KOPT-K1 (cell line): ENCODE data around the gene NCBP2L.

Source experiments
- H3K27ac ChIP-seq: fragments of 200-600 bp; sonication (generic); 2 replicates; pipeline ENCODE4 v1.5.1; 2016; ENCODE audit warnings: antibody characterized with exemption, mild to moderate bottlenecking, low read depth, low read length; ENCODE audit not compliant: poor library complexity, severe bottlenecking
- H3K36me3 ChIP-seq: fragments of 200-600 bp; sonication (generic); 2 replicates; pipeline ENCODE4 v1.5.1; 2017; ENCODE audit warnings: antibody characterized with exemption, mild to moderate bottlenecking, low read length, moderate library complexity; ENCODE audit not compliant: insufficient read depth
- H3K9me3 ChIP-seq: fragments of 200-600 bp; sonication (generic); 2 replicates; pipeline ENCODE4 v1.5.1; 2017; ENCODE audit warnings: antibody characterized with exemption, low read length, mild to moderate bottlenecking; ENCODE audit not compliant: insufficient read depth, poor library complexity, severe bottlenecking

The NCBP2L gene

DNA sequence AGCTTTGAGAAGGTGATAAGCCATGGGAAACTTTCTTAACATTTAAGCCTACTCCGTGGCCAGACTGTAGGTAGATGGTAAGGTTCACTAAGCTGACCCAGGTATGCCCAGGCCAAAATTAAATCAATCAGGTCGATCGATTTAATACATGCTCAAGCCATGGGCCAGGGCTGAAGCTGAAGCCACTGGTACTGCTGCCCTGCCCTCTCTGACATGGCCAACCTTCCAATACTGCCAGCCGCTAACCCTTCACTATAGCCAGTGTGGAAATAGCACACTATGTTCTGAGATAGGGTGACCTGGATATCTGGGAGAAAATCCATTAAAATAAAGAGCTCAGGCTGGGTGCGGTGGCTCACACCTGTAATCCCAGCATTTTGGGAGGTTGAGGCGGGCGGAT, 33.5 kb upstream of the NCBP2L start:
- no peak overlapping the region for H3K27ac ChIP-seq
- H3K9me3 ChIP-seq, result no peaks in the 10 kb centered on the region
- no peaks in the 10 kb centered on the region for H3K36me3 ChIP-seq

DNA sequence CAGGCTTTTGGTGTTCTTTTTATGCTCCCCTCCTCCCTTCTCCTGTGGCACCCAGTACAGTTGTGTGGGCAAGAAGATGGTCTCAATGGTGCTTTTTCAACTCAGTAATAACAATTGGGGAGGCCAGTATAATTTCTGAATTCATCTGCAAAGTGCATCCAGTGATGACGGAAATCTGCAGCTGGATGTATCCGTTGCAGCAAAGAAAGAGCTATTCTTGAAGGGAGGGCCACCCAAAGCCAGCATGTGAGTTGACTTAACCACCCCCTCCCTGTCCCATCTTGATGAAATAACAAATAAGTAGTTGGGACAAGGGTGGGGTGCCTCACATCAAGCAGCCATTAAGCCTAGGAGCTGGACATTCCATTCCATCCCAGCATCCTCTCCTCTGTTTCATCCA, 32.7 kb upstream of the NCBP2L start:
- H3K36me3 ChIP-seq, result no peaks in the 10 kb centered on the region
- no peaks in the 10 kb centered on the region for H3K9me3 ChIP-seq

DNA sequence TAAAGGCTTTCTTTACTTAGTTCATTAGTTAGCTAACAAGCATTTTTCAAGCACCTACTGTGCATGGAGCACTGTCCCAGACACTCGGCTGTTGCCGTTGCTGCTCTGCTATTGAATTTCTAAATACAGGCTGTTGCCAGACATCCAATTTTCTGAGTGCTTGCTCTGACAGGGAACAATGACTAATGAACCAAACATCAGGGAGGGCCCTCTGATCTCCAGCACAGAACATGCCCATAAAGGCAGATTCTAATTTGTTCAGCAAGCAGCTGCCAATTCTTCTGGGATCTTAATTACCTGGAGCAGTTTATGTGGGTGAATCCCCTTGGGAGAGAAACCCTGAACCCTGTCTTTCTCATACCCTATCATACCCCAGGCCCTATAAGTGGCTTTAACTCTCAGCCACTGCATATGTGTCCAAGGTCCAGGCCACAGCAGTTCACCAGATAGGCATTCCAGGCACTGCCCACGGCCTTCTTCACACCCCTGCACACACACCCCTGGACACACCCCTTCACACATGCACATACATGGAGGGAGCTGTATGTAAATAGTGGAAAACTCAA, 29.9 kb upstream of the NCBP2L start:
- Histone ChIP-seq H3K36me3 (no peaks in the 10 kb centered on the region), H3K9me3 (no peaks in the 10 kb centered on the region), H3K27ac (no peak overlapping the region)

More for the DNA sequence above, 32.7 kb upstream of the NCBP2L start:
- no peak overlapping the region for H3K27ac ChIP-seq

DNA sequence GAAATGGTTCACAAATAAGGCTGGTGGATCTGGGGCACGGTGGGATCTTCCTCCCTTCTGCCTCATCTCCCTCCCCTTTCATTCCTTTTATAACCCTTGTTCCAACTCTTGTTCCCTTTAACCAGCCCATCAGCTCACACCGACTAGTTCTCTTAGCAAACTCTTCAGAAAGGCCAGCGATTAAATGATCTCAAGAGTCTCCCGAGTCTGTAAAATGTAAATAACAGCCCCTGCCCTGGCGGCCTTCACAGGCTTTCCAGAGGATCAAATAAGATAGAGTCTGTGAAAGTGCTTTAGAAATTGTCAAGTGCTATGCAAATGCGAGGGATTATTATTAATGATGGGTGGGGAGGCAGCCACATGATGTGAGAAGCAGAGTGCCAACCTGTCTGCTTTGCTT, 29.0 kb upstream of the NCBP2L start:
- H3K27ac ChIP-seq, result no peak overlapping the region
- H3K36me3 ChIP-seq, result no peaks in the 10 kb centered on the region
- H3K9me3 ChIP-seq, result no peaks in the 10 kb centered on the region

DNA sequence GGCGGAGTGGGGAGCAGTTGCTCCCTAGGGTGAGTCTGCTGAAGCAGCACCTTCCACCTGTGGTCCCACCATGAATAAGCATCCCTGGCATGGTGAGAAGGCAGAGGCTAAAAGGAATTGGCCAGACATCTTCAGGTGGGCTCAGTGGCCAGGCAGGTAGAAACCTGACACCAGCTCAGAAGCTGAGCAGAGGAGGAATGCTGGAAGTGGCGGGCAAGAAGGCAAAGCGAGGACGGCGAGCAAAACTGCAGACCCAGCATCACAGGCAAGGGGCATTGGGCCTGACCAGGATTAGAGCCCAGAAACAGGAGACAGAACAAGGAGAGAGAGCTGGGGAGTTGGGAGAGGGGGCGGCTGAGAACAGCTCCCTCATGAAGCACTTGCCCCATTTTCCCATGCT, 27.3 kb upstream of the NCBP2L start:
- Histone ChIP-seq H3K27ac (no peak overlapping the region), H3K36me3 (no peaks in the 10 kb centered on the region), H3K9me3 (no peaks in the 10 kb centered on the region)

DNA sequence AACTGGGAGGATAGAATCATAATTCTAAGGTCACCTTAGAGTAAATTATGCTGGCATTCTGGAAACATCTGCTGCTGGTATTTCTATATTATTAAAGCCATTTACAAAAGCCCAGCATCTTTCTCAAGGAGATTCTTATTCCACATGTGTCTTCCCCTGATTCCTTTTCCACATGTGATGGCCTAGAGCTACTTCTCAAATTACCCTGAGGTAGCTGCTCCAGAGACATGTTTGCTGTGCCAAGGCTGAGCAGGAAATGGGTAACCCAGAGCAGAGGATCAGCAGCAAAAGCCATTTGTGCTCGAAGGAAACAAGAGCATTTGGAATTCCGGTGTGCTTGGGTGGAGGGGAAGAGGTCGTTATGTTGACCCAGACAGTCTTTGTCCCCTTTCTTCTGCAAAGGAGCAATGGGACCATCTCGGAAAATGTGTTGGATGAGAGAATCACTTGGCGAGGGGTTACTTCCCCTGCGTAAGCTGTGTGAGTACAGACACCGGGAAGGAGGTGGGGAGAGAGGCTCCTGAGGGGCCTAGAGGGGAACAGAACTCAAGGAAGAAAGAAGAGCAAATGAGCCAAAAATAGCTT, 26.6 kb upstream of the NCBP2L start:
- Histone ChIP-seq H3K9me3 (no peaks in the 10 kb centered on the region), H3K36me3 (no peaks in the 10 kb centered on the region), H3K27ac (no peak overlapping the region)

DNA sequence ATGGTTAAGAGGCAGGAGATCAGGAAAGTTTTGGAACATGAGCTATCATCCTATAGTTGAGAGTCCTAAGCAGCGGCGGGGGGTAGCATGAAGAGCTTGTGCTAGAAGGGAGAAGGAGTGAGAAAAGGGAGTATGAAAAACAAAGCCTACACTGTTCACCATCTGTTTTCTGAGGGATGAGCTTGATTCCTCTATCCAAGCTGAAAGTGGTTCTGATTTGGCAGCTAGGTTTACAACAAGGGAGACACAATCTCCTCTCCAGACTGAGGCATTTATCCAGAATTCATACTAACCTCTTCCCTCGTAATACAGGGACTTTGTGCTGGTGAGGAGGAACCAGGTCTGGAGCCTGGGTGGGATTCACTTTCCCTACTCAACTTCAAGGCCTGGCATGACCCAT, 25.5 kb upstream of the NCBP2L start:
- H3K9me3 ChIP-seq, result no peaks in the 10 kb centered on the region
- H3K36me3 ChIP-seq, result no peaks in the 10 kb centered on the region
- H3K27ac ChIP-seq, result no peak overlapping the region

DNA sequence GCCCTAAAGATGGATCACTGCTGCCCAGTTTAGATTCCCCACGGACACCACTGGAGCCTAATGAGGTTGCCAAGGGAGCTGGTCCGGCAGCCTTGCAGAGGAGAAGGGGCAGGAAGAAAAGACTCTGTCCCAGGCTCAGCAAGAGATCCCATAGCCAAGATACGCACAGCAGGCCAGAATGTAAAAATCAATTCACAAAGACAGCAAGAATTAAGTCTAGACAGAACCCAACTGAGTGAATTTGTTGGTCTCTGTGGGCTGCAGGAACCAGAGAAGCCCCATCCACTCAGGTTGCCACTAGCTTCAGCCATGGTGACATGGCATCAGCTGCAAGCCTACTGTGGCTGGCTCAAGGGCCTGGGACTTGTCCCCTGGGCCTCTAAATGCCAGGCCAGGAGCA, 24.8 kb upstream of the NCBP2L start:
- no peaks in the 10 kb centered on the region for H3K9me3 ChIP-seq
- H3K27ac ChIP-seq, result no peak overlapping the region
- H3K36me3 ChIP-seq, result no peaks in the 10 kb centered on the region

DNA sequence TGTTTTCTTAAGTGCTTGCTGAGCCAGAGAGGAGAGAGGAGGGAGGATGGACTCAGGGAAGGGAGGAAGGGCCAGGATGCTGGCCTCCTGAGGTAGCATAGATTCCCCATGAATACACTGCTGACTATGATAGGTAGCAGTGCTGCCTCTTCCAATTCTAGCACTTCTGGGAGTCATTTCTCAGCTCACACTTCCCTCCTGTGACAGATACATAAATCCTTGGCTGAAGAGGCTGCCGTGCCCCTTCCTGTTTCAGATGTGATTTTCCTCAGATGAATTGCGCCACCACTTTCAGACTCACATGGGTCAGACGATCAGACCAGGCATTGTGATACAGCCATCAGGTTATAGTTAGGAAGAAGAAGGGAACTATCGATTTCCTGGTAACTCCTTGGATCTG, 24.3 kb upstream of the NCBP2L start:
- no peaks in the 10 kb centered on the region for H3K36me3 ChIP-seq
- H3K27ac ChIP-seq, result no peak overlapping the region

DNA sequence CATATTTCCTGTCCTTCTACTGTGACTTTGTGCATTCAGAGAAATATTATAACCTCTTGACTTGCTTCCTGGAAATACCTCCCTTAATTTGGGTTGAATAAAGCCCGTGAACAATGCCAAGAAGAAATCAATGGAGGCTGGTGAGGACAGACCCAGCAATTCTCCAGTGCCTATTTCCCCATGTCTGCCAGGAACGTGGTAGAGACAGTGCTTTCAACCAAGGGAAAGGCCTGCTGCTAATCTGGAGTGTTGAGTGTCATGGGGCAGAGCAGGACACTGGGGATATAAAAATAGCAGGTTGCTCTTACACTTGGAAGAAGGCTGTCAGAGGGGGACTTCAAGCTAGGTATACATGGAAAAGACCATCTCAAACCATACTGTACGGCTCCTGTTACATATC, 21.8 kb upstream of the NCBP2L start:
- Histone ChIP-seq H3K36me3 (no peaks in the 10 kb centered on the region), H3K27ac (no peak overlapping the region), H3K9me3 (no peaks in the 10 kb centered on the region)

More for the DNA sequence above, 24.3 kb upstream of the NCBP2L start:
- no peaks in the 10 kb centered on the region for H3K9me3 ChIP-seq

DNA sequence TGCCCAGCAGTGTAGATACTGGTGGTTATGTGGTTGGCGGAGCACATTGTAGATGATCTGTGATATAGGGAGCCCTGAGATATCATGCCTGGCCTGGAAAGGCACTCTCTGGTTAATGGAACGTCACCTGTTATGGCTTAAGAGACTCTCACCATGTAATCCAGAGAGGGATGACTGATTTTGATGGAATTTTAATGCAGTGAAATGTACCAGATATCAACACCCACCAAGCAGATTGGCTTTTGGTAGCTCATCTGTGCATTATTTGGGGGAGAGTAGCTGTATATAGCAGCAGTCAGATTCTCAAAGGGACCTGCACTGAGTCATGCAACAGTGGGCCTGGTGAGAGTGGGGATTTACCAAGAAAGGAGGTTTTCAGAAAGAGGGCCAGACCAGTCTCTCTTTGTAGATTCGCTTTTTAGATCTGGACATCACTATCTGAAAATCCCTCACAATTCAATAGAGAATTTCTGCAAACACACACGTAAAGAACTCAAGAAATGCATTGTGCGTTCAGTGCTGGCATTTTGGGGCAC, 19.2 kb upstream of the NCBP2L start:
- Histone ChIP-seq H3K9me3 (no peaks in the 10 kb centered on the region), H3K36me3 (no peaks in the 10 kb centered on the region), H3K27ac (no peak overlapping the region)

DNA sequence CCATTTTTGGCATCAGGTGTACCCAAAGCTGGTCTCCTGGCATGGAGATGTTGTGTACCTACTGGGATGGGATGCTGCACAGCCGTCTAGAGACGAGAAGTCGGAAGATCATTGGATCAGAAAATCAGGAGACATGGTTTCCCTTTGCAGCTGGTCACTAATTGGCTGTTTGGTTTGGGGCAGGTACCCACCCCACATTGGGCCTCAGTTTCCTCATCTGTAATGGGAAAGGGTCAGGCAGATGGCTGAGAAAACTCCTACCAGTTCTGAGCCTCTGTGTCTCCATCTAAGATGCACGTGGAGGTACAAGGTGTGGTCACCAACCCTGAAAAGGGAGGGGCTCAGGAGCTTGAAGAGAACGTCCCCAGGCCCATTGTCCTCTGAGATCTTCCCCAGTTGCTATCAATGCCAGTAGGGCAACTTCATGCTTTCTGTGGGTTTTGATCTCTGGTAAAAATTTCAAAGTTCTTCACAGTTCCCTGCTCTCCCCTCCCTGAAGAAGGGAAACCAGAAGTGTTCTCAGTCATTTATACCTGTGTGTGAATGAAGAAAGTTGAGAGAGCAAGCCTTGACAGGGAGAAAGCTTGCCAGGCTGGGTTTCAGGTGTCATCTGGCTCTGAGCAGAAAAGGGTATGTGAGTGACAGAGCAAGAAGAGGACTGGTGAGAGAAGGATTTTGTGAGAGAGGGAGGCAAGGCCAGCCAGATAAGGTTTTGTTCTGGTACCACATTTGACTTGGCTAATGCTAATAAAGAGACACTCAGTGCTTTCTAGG, 17.0 kb upstream of the NCBP2L start:
- H3K36me3 ChIP-seq, result no peaks in the 10 kb centered on the region
- H3K27ac ChIP-seq, result no peak overlapping the region
- no peaks in the 10 kb centered on the region for H3K9me3 ChIP-seq

DNA sequence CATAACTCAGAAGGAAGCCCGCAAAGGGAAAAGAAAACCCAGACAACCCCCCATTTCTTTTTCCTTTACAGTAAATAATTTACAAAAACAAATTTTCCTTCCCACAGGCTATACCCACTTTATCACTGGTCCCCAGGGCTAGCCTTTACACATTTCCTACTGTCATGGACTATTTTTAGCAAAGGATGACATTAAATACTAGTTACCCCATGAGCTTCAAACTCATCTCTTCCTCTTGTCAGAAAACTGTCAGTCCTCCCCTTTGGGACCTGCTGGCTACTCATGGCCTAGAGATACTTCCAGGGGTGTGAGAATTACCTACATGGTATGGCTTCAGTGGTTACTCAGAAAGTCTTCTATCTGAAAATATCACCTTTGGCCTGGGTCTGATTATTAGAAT, 13.9 kb upstream of the NCBP2L start:
- Histone ChIP-seq H3K36me3 (no peaks in the 10 kb centered on the region), H3K9me3 (no peaks in the 10 kb centered on the region), H3K27ac (no peak overlapping the region)

DNA sequence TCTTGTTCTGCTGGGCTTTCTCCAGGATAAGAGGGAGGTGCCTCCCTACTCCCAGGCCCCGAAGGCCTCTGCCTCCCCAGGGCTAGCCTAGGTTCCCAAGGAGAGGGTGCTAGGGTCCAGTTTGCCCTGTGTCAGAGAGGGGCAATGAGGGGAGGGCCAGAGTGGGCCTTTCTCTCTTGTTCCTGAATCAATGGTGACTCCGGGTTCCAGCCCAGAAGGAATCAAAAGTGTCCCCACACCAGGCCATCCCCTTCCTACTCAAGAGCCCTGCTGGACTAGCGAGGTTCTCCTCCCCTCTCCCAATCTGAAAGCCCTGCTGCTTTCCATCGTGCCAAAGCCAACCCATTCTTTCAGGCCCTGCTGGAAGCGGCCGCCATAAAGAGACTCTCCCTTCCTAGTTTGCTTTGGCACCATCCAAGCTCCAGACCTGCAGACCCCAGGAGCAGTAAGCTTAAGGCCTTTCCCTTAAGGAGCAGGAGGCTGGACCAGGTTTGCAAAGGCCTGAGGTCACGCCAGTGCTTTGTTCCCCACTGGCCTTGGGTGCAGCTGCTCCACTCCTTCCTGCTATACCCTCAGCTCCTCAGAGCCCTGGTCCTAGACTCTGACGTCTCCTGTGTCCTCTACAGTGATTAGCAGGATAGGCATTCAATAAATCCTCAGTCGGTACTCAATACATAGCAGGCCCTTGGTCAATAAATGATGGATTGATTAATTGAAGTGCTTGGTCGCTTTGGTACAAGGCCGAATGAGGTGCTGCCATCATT, 12.5 kb upstream of the NCBP2L start:
- Histone ChIP-seq H3K36me3 (no peaks in the 10 kb centered on the region), H3K9me3 (no peaks in the 10 kb centered on the region), H3K27ac (no peak overlapping the region)

DNA sequence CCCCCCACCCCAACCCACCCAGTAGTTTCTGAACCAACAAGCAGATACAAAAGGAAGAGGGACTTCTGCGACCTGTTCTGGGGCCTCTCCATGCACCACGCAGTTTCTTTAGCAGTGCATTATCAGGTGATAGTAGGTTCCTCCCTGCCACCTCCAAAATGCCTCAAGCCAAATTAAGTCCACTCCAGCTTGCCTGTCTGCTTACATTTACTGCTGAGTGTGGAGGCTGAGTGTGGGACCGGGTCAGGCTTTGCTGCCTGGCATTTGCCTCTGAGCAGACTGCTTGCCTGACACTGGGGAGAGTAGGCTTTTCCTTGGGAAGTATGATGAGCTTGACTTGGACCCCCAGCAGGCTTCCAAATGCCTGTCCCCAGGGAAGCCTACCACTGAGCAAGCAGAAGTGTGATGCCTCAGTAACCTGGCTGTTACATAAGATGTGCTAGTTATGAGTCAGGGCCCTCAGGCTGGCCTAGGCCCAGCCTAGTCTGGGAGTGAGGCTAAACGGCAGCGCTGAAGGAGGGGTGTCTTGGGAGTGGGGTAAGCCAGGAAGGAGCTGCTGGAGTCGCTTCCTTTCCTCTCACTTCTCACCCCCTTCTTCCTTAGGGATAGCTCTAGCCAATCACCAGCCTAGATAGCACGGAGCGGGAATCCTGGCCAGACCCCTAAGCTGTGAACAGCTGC, 10.9 kb upstream of the NCBP2L start:
- H3K9me3 ChIP-seq, result no peaks in the 10 kb centered on the region
- H3K27ac ChIP-seq, result no peak overlapping the region
- H3K36me3 ChIP-seq, result no peaks in the 10 kb centered on the region
